Measurements from ENCODE around the gene SPTBN4. TPM values are rescaled to one million over a fixed set of nuclear protein-coding genes. Genes with fewer than 3 reads are reported as not detected.
A peak's percentile ranks its signal among the peaks of the same experiment; 100 is the strongest.

Gene SPTBN4
- total RNA-seq, 1 donor from 2014 or later, result 0.43 TPM

DNA sequence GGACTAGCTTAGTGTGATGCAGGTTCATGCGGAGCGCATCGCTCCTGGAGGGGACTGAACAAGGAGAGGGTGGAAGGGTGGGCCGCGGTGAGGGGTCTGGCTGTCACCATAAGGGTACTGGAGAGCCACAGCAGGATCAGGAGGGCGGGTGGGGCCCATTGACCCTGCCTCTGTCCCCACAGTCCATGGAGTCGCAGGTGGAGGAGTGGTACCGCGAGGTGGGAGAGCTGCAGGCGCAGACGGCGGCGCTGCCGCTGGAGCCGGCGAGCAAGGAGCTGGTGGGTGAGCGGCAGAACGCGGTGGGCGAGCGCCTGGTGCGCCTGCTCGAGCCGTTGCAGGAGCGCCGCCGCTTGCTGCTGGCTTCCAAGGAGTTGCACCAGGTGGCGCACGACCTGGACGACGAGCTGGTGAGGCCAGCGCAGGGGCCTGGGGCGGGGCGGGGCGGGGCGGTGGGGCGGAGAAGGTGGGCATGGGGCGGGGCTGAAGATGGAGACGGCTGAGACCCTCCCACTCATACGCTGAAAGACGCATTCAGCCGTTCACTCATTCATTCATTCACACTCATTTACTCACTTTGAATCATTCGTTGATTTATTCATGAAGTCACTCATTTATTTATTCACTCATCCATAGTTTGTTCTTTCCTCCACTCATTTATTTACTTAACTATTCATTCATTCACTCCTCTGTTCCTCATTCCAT, 82.4 kb downstream of the SPTBN4 start:
- TF ChIP-seq, protein P1, sequence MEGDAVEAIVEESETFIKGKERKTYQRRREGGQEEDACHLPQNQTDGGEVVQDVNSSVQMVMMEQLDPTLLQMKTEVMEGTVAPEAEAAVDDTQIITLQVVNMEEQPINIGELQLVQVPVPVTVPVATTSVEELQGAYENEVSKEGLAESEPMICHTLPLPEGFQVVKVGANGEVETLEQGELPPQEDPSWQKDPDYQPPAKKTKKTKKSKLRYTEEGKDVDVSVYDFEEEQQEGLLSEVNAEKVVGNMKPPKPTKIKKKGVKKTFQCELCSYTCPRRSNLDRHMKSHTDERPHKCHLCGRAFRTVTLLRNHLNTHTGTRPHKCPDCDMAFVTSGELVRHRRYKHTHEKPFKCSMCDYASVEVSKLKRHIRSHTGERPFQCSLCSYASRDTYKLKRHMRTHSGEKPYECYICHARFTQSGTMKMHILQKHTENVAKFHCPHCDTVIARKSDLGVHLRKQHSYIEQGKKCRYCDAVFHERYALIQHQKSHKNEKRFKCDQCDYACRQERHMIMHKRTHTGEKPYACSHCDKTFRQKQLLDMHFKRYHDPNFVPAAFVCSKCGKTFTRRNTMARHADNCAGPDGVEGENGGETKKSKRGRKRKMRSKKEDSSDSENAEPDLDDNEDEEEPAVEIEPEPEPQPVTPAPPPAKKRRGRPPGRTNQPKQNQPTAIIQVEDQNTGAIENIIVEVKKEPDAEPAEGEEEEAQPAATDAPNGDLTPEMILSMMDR (IDR thresholded peaks at IDR 0.05), result peak; percentile 24 to 65 (median 47)
- no peak overlapping the region for H3K27ac ChIP-seq
- H3K9me3 ChIP-seq, result no peaks in the 10 kb centered on the region
- intact Hi-C loops (cut with DNase I), result loop anchor here (2.0 kb wide), 1 partner anchor 50 kb away; no protein-coding TSS in a partner anchor
- H3K36me3 ChIP-seq, result no peaks in the 10 kb centered on the region
- no peaks in the 10 kb centered on the region for H3K4me1 ChIP-seq
- no peaks in the 10 kb centered on the region for H3K27me3 ChIP-seq
- no peak for DNase-seq (ENCODE audit: low spot score in 2 of 2)
- H3K4me3 ChIP-seq, result no peak overlapping the region

DNA sequence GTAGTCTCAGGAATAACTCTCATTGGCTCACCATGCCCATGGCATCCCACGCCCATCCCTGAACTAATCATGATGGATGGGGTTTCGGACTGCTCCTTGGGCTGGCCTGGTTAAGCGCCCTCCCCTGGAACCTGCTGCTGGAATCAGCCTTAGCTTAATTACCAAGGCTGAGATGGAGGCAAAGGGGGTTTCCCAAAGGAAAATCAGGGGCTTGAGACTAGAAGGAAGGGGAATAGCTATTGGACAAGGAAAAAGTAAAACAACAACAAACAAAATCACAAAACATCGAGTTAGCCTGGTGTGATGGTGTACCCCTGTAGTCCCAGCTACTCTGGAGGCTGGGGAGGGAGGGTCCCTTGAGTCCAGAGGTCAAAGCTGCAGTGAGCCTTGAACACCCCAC, 84.2 kb downstream of the SPTBN4 start:
- intact Hi-C loops (cut with DNase I), result no loop called here
- no peaks in the 10 kb centered on the region for H3K4me1 ChIP-seq
- TF ChIP-seq, protein P1 (IDR thresholded peaks at IDR 0.05), result no peak
- H3K27ac ChIP-seq, result no peak overlapping the region
- H3K9me3 ChIP-seq, result no peaks in the 10 kb centered on the region
- H3K36me3 ChIP-seq, result no peaks in the 10 kb centered on the region
- DNase-seq (ENCODE audit: low spot score in 2 of 2), result no peak
- H3K27me3 ChIP-seq, result no peaks in the 10 kb centered on the region
- H3K4me3 ChIP-seq, result no peak overlapping the region

- Histone ChIP-seq H3K27ac (no peak overlapping the region), H3K36me3 (no peaks in the 10 kb centered on the region), H3K9me3 (no peaks in the 10 kb centered on the region), H3K27me3 (no peaks in the 10 kb centered on the region), H3K4me1 (no peaks in the 10 kb centered on the region), H3K4me3 (no peak overlapping the region)
- no peak for DNase-seq (ENCODE audit: low spot score in 2 of 2)
- intact Hi-C loops (cut with DNase I), result no loop called here
- TF ChIP-seq, protein P1 (IDR thresholded peaks at IDR 0.05), result no peak
Measured at GRCh38 chr19:40552848-40553247, 86.0 kb downstream of the SPTBN4 start.

DNA sequence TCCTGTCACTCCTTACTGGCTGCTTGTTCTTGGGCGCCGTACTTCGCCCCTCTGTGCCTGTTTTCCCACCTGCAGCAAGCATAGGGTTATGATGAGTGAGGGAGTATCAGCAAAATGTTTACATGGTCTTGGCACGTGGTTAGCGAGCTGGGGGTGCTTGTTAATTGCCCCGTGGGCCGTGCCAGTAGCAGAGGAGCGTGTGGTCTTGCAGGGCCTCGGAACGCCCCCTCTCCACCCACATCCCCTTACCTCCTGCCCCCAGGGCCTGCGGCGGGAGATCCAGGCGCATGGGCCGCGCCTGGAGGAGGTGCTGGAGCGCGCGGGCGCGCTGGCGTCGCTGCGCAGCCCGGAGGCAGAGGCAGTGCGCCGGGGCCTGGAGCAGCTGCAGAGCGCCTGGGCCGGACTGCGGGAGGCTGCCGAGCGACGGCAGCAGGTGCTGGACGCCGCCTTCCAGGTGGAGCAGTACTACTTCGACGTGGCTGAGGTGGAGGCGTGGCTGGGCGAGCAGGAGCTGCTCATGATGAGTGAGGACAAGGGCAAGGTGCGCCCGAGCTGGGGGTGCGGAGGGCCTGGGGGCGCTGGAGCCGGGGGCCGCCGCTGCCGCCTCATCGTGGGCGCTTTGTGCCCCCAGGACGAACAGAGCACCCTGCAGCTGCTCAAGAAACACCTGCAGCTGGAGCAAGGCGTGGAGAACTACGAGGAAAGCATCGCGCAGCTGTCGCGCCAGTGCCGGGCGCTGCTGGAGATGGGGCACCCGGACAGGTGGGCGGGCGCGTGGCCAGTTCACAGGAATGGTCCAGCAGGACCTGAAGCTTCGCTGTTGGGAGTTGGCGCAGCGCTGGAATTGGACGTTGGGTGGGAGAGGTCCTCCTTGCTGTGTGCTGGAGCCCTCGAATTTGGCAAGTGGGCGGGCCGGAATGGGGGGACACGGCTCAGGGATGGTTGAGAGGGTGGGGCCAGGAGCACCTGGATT, 87.4 kb downstream of the SPTBN4 start:
- intact Hi-C loops (cut with DNase I), result no loop called here
- Histone ChIP-seq H3K9me3 (no peaks in the 10 kb centered on the region), H3K27ac (no peak overlapping the region), H3K27me3 (no peaks in the 10 kb centered on the region), H3K4me3 (no peak overlapping the region), H3K4me1 (no peaks in the 10 kb centered on the region), H3K36me3 (no peaks in the 10 kb centered on the region)
- no peak for DNase-seq (ENCODE audit: low spot score in 2 of 2)
- TF ChIP-seq, protein P1 (IDR thresholded peaks at IDR 0.05), result no peak

- no peak for DNase-seq (ENCODE audit: low spot score in 2 of 2)
- Histone ChIP-seq H3K9me3 (no peaks in the 10 kb centered on the region), H3K27ac (no peak overlapping the region), H3K27me3 (no peaks in the 10 kb centered on the region), H3K36me3 (no peaks in the 10 kb centered on the region), H3K4me1 (no peaks in the 10 kb centered on the region), H3K4me3 (no peak overlapping the region)
- TF ChIP-seq, protein P1 (IDR thresholded peaks at IDR 0.05), result no peak
- intact Hi-C loops (cut with DNase I), result no loop called here
Measured at GRCh38 chr19:40555978-40556689, 89.3 kb downstream of the SPTBN4 start.
